SU-DHL-6 (cell line): ENCODE data around the gene PPP1R13B.

Source experiments
- H2AFZ ChIP-seq: fragments of 200-600 bp; sonication (generic); 2 replicates; pipeline ENCODE4 v1.6.1; 2014; ENCODE audit warnings: low read depth, mild to moderate bottlenecking, moderate library complexity, mixed read lengths, antibody characterized with exemption, low read length; ENCODE audit not compliant: severe bottlenecking
- H3F3A ChIP-seq: fragments of 200-600 bp; shearing (Covaris generic); 2 replicates; pipeline ENCODE4 v1.6.0; 2016; ENCODE audit warnings: antibody characterized with exemption, mild to moderate bottlenecking; ENCODE audit not compliant: insufficient read depth
- H3K27ac ChIP-seq: fragments of 200-600 bp; sonication (generic); 2 replicates; pipeline ENCODE4 v1.5.1; 2016; ENCODE audit warnings: low read depth, mild to moderate bottlenecking, low read length, moderate library complexity, mixed read lengths
- H3K27me3 ChIP-seq: fragments of 200-600 bp; sonication (generic), shearing (Covaris generic); 2 replicates; pipeline ENCODE4 v1.6.0; 2014; ENCODE audit warnings: mild to moderate bottlenecking, low read length
- H3K36me3 ChIP-seq: fragments of 200-600 bp; sonication (generic); 2 replicates; pipeline ENCODE4 v1.6.1; 2014; ENCODE audit warnings: mild to moderate bottlenecking, low read length, mixed read lengths
- H3K4me2 ChIP-seq: fragments of 300-600, 200-600 bp; shearing (Covaris generic), sonication (generic); 2 replicates; pipeline ENCODE4 v1.6.0; 2014; ENCODE audit warnings: low read length, low read depth, mild to moderate bottlenecking; ENCODE audit not compliant: poor library complexity, severe bottlenecking
- H3K4me3 ChIP-seq: fragments of 200-600 bp; sonication (generic); 2 replicates; pipeline ENCODE4 v1.5.1; 2014; ENCODE audit warnings: antibody characterized with exemption, low read length, mild to moderate bottlenecking, mixed read lengths; ENCODE audit not compliant: insufficient read depth, poor library complexity, severe bottlenecking
- H3K79me2 ChIP-seq: fragments of 200-600 bp; sonication (generic); 2 replicates; pipeline ENCODE4 v1.6.1; 2014; ENCODE audit warnings: mild to moderate bottlenecking, low read length, moderate library complexity; ENCODE audit not compliant: insufficient read depth
- H3K9ac ChIP-seq: fragments of 200-600 bp; sonication (generic); 2 replicates; pipeline ENCODE4 v1.7.0; 2014; ENCODE audit warnings: mild to moderate bottlenecking, low read length
- H3K9me2 ChIP-seq: fragments of 200-600 bp; sonication (generic); replicated peaks from 2 replicates; pipeline ENCODE4 v1.6.1; 2014; ENCODE audit warnings: low read length; ENCODE audit not compliant: insufficient read depth
- H3K9me3 ChIP-seq: fragments of 200-600 bp; sonication (generic); 2 replicates; pipeline ENCODE4 v1.6.1; 2014; ENCODE audit warnings: low read length, mixed read lengths; ENCODE audit not compliant: insufficient read depth
- H4K20me1 ChIP-seq: fragments of 200-600 bp; sonication (generic); 2 replicates; pipeline ENCODE4 v1.6.1; 2014; ENCODE audit warnings: low read depth, mild to moderate bottlenecking, antibody characterized with exemption, low read length, moderate library complexity, mixed read lengths
- EZH2phosphoT487 ChIP-seq: fragments of 200-600 bp; sonication (generic), shearing (Covaris generic); conservative IDR thresholded peaks from 2 replicates; pipeline ENCODE4 v1.6.1; 2018; ENCODE audit warnings: mild to moderate bottlenecking, antibody characterized with exemption, low read length, moderate library complexity, mixed read lengths
- TF ChIP-seq, protein P1 (sequence below): fragments of 200-600 bp; sonication (generic); IDR thresholded peaks from one replicate; pipeline ENCODE4 v1.5.1; 2017; ENCODE audit warnings: antibody characterized with exemption, mild to moderate bottlenecking, low read length, moderate library complexity; ENCODE audit not compliant: insufficient read depth, poor library complexity, severe bottlenecking

The PPP1R13B gene

DNA sequence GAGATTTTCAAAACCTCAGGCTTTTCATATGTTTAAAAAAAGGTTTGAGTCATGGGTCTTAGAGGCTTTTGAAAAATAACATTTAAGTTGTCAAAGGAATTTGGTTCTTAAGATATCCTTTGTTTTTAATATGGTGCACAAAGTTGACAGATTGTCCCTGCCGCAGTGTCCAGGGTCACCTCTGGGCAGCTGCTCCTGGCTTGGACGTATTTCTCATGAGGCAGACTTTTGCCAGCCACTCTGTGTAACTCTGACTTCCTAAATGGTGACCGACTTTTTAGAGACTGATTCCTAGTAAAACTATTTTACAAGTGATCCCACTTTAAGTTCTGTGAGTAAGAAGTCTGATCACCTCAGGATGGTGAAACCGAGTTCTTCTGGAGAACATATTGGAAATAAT lies 159.7 kb downstream of the PPP1R13B start:
- peaks cover 36% of the 10 kb centered on the region for H3F3A ChIP-seq
- no peaks in the 10 kb centered on the region for H3K9me3 ChIP-seq
- H3K36me3 ChIP-seq: peaks cover 9% of the 10 kb centered on the region; the same call in 1 of the 2 replicates

DNA sequence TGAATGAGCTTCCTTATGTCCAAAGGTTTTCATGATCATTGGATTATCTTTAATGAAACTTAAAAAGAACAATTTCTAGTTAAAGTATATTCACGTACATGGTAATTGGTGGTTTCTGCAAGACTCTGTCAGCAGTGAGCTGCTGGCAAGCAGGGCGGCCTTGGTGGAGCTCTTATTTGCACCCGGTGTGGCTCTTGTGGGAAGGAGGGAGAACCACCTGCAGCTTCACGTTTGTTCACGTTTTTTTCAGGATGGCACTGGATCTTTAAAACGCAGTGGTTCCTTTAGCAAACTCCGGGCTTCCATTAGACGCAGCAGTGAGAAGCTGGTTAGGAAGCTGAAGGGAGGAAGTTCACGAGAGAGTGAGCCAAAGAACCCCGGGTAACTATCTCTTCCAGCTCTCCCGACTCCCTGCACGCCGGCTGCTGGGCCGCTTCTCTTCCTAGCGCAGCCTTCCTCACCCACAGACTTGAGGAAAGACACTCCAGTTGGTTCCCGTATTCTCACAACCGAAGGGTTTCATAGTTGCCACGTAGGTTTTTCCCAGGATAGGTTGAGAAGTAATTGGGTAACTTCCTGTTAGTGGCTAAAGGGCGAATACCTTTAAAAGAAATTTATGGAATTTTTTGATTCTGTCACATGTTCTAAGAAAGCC lies 160.4 kb downstream of the PPP1R13B start:
- H3K9me2 ChIP-seq: no peaks in the 10 kb centered on the region
- no peak for TF ChIP-seq EZH2phosphoT487
- TF ChIP-seq, protein P1, sequence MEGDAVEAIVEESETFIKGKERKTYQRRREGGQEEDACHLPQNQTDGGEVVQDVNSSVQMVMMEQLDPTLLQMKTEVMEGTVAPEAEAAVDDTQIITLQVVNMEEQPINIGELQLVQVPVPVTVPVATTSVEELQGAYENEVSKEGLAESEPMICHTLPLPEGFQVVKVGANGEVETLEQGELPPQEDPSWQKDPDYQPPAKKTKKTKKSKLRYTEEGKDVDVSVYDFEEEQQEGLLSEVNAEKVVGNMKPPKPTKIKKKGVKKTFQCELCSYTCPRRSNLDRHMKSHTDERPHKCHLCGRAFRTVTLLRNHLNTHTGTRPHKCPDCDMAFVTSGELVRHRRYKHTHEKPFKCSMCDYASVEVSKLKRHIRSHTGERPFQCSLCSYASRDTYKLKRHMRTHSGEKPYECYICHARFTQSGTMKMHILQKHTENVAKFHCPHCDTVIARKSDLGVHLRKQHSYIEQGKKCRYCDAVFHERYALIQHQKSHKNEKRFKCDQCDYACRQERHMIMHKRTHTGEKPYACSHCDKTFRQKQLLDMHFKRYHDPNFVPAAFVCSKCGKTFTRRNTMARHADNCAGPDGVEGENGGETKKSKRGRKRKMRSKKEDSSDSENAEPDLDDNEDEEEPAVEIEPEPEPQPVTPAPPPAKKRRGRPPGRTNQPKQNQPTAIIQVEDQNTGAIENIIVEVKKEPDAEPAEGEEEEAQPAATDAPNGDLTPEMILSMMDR: no peak
- peaks cover 28% of the 10 kb centered on the region for H3F3A ChIP-seq
- H3K4me3 ChIP-seq: no peak overlapping the region
- H2AFZ ChIP-seq: no peak overlapping the region
- H3K4me2 ChIP-seq: no peak overlapping the region
- no peaks in the 10 kb centered on the region for H4K20me1 ChIP-seq
- peaks cover 9% of the 10 kb centered on the region; the same call in 1 of the 2 replicates for H3K36me3 ChIP-seq
- H3K9ac ChIP-seq: no peak overlapping the region
- no peaks in the 10 kb centered on the region for H3K79me2 ChIP-seq
- no peak overlapping the region for H3K27ac ChIP-seq
- no peaks in the 10 kb centered on the region for H3K27me3 ChIP-seq
- H3K9me3 ChIP-seq: no peaks in the 10 kb centered on the region

More for the DNA sequence above, 159.7 kb downstream of the PPP1R13B start:
- no peak overlapping the region for H3K4me2 ChIP-seq
- H3K4me3 ChIP-seq: no peak overlapping the region
- H3K79me2 ChIP-seq: no peaks in the 10 kb centered on the region
- H3K9ac ChIP-seq: no peak overlapping the region
- no peaks in the 10 kb centered on the region for H3K9me2 ChIP-seq
- no peaks in the 10 kb centered on the region for H4K20me1 ChIP-seq
- 0 out of 2 replicates have a peak overlapping the region, but pooled peaks have one; percentile 6 for H3K27ac ChIP-seq
- H2AFZ ChIP-seq: no peak overlapping the region
- TF ChIP-seq, protein P1: no peak
- no peak for TF ChIP-seq EZH2phosphoT487
- no peaks in the 10 kb centered on the region for H3K27me3 ChIP-seq

DNA sequence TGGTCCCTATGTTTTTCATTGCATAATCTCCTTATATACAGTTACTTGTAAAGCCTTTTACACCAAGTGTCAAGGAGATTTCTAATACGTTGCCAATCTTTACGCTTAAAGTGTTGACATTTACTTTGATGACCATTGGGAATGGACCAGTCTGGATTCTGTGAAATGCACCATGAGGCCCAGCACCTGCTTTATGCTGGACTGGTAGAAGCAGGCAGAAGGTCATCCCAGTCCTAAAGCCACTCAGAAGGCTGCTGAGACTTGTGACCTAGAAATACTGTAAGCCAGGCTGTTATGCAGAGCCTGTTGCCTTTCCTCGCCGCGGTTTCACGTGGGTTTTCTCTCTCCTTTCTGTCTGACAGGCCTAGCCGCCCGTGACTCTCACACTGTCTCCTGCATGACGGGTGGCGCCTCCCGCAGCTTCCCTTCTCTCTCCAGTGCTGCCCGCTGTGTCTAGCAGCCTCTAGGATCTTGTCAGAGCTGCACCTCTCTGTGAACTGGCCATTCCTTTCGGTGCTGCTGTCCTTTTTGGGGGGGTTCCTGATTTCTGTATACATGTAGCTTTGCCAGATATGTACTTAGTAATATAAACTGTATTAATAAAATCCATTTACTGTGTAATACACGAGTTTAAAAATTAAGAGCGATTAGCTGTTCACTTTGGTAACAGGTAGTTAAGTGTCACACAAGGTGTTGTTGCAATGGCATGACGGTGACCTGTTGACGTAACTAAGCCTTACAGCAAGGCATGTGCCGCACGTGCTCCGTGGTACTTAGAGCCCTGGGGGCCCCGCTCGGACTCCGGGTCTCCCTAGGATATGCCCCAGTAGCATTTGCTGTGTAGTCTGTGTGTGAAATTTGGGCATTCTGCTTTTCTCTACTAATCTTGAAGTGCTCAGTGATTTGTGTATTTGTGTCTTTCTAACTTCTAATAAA lies 161.8 kb downstream of the PPP1R13B start:
- no peaks in the 10 kb centered on the region for H3K9me2 ChIP-seq
- peaks cover 9% of the 10 kb centered on the region; the same call in 1 of the 2 replicates for H3K36me3 ChIP-seq
- no peaks in the 10 kb centered on the region for H3K27me3 ChIP-seq
- no peaks in the 10 kb centered on the region for H4K20me1 ChIP-seq
- H3K4me2 ChIP-seq: no peak overlapping the region
- no peaks in the 10 kb centered on the region for H3K9me3 ChIP-seq
- H3K79me2 ChIP-seq: no peaks in the 10 kb centered on the region
- H3K27ac ChIP-seq: no peak overlapping the region
- no peak overlapping the region for H3K9ac ChIP-seq
- peaks cover 18% of the 10 kb centered on the region for H3F3A ChIP-seq
- TF ChIP-seq EZH2phosphoT487: no peak
- TF ChIP-seq, protein P1: no peak
- H3K4me3 ChIP-seq: no peak overlapping the region
- H2AFZ ChIP-seq: no peak overlapping the region
